ENCODE results near the gene PLEKHB2.
A peak's percentile ranks its signal among the peaks of the same experiment; 100 is the strongest.
"Not testable (repeated sequence)": the region's sequence is repeated elsewhere in the genome, so short reads cannot be mapped to it uniquely, and the experiment has no call there.

Gene PLEKHB2, protein sequence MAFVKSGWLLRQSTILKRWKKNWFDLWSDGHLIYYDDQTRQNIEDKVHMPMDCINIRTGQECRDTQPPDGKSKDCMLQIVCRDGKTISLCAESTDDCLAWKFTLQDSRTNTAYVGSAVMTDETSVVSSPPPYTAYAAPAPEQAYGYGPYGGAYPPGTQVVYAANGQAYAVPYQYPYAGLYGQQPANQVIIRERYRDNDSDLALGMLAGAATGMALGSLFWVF

DNA sequence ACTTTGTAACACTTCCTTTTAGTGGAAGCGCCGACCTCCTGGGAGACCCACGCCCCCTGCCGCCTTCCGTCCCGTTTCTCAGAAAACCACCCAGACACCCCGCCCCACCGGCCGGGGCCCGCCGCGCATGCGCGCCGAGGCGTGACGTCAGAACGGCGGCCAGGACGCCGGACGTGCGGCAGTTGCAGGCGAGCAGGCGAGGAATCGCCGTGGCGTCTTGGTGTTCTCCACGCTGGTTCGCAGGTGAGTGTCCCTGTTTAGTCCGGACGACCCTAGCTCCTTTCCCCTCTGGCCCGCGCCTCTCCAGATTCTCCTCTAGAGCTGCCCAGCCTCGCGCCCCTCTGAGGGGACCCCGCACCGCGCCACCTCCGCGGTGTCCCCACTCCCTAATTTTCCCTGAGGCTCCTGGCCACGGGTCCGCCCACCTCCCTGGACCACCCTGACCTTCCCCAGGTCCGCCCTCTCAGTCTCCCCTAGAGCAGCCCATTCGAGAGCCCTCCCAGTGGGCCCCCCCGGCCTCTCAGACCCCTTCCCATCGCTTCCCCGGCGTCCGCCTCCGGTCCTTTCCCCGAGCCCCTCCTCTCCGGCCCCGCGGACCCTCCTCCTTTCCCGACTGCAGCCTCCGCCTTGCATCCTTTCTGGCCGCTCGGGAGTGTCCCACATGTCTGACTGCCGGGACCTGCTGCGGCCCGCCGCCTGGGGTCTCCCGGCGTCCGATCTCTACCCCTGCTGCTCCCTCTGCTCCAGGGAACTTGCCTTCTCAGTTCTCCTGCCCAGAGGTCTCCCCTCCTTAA, at the start of gene PLEKHB2:
TSS of gene PLEKHB2 (plus strand) at position 181 of the 794 bp plus-strand sequence. CDS start 15,606 bp downstream, outside the sequence.
- H3K4me1 Mint-ChIP-seq (ENCODE audit: low read depth): peaks cover 55% of the 10 kb centered on the region
- H3K27ac Mint-ChIP-seq: peak within 1 kb of the TSS; percentile 97
- peaks cover 25% of the 10 kb centered on the region for H3K36me3 Mint-ChIP-seq (ENCODE audit: low read depth)
- H3K9me3 Mint-ChIP-seq: no peaks in the 10 kb centered on the region
- peak within 1 kb of the TSS; percentile 97 for H3K4me3 Mint-ChIP-seq
- H3K27me3 Mint-ChIP-seq: no peaks in the 10 kb centered on the region

DNA sequence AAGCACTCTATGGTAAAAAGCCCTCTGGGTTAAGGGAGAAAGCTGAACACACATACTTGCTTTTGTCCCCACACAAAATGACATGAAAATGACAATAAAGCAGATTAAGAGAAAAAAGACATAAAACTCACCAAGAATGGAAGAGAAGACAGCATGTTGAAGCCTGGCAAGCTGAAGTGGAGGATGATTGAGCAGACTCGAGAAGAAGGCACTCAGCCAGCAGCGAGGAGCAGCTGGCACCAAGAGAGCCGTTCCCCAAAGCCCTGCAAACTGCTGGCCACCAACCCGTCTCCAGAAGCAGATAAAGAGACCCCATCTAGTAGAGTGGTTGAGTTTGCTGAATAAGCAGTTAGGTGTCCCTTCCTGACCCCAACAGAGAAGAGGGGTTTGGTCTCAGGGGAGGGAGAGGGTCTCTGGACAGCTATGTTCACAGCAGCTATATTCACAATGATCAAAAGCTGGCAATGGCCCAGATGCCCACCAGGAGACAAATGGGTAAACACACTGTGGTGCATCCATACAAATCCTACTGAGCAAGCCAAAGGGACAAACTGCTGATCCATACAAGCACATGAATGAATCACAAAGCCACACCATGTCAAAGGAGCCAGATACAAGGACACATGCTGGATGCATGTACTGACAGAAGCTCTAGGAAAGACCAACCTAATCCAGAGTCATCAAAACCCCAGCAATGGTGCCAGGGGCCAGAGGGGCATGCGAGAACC, 48.8 kb upstream of the PLEKHB2 start:
- H3K27ac Mint-ChIP-seq: no peak overlapping the region
- H3K4me3 Mint-ChIP-seq: no peak overlapping the region
- H3K27me3 Mint-ChIP-seq: no peaks in the 10 kb centered on the region
- H3K9me3 Mint-ChIP-seq: no peaks in the 10 kb centered on the region
- peaks cover 73% of the 10 kb centered on the region for H3K36me3 Mint-ChIP-seq (ENCODE audit: low read depth)
- H3K4me1 Mint-ChIP-seq (ENCODE audit: low read depth): peaks cover 18% of the 10 kb centered on the region

DNA sequence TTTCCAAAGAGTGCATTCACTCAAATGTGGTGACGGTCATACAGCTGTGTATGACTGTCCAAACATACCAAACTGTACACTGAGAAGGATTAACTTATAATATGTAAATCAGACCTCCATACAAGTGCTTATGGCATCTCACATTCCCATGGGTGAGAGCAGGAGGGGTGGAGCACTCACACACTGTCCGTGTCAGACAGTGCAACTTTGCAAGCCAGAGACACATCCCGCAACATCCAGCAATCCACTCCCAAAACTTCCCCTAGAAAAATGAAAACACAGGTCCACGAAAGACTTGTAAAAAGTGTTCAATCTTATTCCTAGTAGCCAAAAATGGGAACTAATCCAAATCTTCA, 48.2 kb upstream of the PLEKHB2 start:
- Mint-ChIP-seq H3K36me3 (ENCODE audit: low read depth) (peaks cover 70% of the 10 kb centered on the region), H3K27ac (no peak overlapping the region)

DNA sequence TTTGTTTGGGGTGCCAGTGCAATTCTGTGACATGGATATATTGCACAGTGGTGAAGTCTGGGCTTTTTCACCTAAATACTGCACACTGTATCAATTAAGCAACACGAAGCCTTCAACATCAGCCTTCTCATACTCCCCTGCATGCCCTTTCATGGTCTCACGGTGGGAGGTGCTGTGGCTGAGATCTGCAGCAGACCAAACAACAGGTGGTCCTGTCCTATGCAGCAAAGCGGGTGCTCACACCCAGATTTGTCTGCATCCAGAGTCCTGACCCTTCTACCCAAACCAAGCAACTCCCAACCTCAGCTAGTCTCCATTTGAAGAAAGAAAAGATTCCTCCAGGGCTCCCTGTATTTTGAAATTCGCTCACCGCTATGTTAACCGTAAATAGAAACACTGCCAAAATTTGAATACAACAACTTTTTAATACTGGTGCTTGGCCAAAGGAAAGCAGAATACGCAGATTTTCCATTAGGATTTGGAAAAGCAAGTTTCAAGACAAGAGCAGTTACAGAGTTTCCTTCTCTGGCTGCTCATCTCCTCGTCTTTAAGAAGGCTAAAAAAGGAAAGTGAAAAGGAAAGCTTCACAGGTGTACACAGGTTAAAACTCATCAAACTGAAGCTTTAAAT, 46.8 kb upstream of the PLEKHB2 start:
- H3K27ac Mint-ChIP-seq: peak overlapping the region; percentile 34
- peaks cover 64% of the 10 kb centered on the region for H3K36me3 Mint-ChIP-seq (ENCODE audit: low read depth)
- no peaks in the 10 kb centered on the region for H3K27me3 Mint-ChIP-seq
- H3K9me3 Mint-ChIP-seq: no peaks in the 10 kb centered on the region
- H3K4me3 Mint-ChIP-seq: no peak overlapping the region
- H3K4me1 Mint-ChIP-seq (ENCODE audit: low read depth): peaks cover 28% of the 10 kb centered on the region

More for the DNA sequence above, 48.2 kb upstream of the PLEKHB2 start:
- Mint-ChIP-seq H3K9me3 (no peaks in the 10 kb centered on the region), H3K27me3 (no peaks in the 10 kb centered on the region), H3K4me1 (ENCODE audit: low read depth) (peaks cover 20% of the 10 kb centered on the region), H3K4me3 (no peak overlapping the region)

DNA sequence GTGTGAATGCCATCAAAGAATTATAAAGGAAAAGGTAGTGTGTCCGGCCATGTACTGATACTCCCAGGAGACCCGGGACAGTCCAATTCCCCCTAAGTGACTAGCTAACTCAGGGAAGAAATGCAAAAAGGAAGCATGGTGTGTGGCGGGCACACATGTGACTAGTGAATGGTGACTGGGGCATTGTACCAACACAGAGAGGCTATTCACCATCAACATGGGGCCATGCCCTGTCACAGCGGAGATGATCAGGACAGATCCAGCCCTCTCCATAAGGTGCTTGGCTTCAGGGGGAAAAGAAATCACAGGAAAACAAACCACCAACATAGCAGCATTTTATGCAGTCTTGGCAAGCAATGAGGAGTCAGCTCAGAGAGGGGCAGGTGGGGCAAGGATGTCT, 46.2 kb upstream of the PLEKHB2 start:
- Mint-ChIP-seq H3K4me3 (no peak overlapping the region), H3K27me3 (no peaks in the 10 kb centered on the region), H3K36me3 (ENCODE audit: low read depth) (peaks cover 68% of the 10 kb centered on the region), H3K9me3 (no peaks in the 10 kb centered on the region), H3K4me1 (ENCODE audit: low read depth) (peaks cover 28% of the 10 kb centered on the region), H3K27ac (no peak overlapping the region)

DNA sequence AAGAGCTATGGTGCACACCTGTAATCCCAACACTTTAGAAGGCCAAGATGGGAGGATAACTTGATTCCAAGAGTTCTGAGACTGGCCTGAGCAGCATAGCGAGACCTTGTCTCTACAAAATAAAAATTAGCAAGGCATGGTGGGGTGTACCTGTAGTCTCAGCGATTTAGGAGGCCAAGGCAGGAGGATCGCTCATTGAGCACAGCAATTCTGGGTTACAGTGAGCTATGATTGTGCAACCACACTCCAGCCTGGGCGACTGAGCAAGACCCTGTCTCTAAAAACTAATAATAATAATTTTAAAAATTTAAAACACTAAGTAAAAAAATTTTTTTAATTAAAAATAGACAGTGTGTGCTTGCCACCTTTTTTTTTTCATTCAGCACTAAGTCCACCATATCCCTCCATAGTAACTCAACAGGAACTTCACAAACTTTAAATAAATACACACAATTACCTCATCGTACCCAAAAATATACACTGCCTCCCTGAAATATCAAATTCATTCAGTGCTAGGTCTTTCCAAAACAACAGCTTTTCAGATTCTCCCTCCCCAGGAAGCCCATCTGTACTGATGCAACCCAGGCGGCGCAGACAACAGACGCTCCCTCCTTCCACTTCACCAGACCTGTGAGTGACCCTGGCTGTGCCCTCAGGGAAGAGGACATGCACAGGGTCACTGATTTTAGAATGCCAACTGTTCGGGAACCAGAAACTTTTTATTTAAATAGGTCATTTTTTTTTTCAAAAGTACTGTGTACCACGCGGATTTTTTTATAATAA, 41.4 kb upstream of the PLEKHB2 start:
- H3K9me3 Mint-ChIP-seq: no peaks in the 10 kb centered on the region
- no peak overlapping the region for H3K4me3 Mint-ChIP-seq
- H3K4me1 Mint-ChIP-seq (ENCODE audit: low read depth): peaks cover 31% of the 10 kb centered on the region
- no peaks in the 10 kb centered on the region for H3K27me3 Mint-ChIP-seq
- peak overlapping the region; percentile 23 for H3K27ac Mint-ChIP-seq
- peaks cover 67% of the 10 kb centered on the region for H3K36me3 Mint-ChIP-seq (ENCODE audit: low read depth)

DNA sequence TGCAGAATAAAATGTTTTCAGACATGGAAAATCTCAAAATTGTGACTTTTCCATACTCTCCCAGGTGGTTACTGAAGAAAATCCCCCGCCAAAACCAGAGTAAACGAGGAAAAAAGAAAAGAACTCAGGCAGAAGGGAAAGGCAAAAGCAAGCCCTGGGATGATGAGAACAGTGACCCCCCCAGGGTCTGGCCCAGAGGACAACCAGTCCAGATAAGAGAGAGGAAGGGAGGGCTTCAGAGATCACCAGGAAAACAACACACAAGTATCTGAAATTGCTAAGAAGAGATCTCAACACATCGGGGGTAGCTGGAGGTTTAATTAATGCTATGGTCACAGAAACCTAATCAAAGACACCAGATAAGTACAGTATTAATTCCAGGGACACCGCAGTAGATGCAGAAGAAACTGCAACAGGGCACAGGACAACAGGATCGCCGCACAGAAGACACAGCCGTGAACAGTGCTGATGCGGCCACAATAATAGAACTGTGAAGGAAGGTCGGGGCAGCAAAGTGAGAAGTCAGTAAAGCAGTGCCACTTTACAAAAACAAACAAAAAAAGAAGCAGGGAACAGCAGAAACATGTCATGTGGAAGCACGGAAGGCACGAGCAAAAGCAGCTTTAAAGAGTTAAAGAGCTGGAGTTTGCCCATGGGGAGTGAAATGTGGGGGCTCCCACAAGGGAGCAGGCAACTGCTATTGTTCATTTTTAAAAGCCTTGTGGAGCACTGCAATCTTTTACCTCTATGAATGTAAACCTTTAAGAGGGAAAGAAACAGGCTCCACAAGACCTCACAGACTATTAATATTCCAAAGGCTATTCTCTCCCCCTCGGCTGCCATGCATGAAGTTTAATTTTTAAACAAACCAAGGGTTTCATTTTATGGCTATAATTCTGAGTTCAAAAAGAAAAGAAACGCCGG, 40.3 kb upstream of the PLEKHB2 start:
- H3K27me3 Mint-ChIP-seq: no peaks in the 10 kb centered on the region
- H3K36me3 Mint-ChIP-seq (ENCODE audit: low read depth): peaks cover 65% of the 10 kb centered on the region
- no peak overlapping the region for H3K4me3 Mint-ChIP-seq
- no peak overlapping the region for H3K27ac Mint-ChIP-seq
- H3K4me1 Mint-ChIP-seq (ENCODE audit: low read depth): peaks cover 31% of the 10 kb centered on the region
- H3K9me3 Mint-ChIP-seq: no peaks in the 10 kb centered on the region

DNA sequence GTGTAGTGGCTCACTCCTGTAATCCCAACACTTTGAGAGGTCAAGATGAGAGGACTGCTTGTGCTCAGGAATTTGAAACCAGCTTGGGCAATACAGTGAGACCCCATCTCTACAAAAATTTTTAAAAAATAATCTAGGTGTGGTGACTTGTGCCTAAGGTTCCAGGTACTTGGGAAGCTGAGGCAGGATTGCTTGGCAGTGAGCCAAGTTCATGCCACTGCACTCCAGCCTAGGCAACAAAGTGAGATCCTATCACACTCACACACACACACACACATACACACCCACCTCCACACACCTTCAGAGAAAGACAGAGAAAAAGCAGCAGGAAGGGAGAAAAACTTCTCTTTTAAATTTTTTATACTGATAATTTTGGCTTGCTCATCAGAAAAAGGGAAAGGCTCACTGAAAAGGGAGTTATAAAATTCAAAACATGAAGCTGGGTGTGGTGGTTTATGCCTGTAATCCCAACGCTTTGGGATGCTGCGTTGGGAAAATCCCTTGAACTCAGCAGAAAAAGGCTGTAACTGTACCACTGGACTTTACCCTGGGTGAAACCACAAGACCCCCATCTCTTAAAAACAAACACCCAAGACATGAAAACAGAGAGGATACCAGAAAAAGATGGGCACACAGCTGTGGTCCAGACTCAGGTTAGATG, 37.5 kb upstream of the PLEKHB2 start:
- Mint-ChIP-seq H3K9me3 (no peaks in the 10 kb centered on the region), H3K36me3 (ENCODE audit: low read depth) (peaks cover 72% of the 10 kb centered on the region), H3K4me1 (ENCODE audit: low read depth) (peaks cover 19% of the 10 kb centered on the region), H3K27me3 (no peaks in the 10 kb centered on the region), H3K4me3 (no peak overlapping the region), H3K27ac (no peak overlapping the region)

DNA sequence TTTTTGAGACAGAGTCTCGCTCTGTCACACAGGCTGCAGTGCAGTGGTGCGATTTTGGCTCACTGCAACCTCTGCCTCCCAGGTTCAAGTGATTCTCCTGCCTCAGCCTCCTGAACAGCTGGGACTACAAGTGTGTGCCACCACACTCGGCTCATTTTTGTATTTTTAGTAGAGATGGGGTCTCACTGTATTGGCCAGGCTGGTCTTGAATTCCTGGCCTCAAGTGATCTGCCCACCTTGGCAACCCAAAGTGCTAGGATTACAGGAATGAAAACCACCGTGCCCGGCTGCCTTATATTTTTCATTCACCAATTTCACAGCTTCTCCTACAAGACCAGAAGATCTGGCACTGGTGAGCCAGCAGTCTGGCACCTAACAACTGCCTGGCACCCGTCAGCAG, 37.0 kb upstream of the PLEKHB2 start:
- not testable (repeated sequence) for H3K4me3 Mint-ChIP-seq, H3K9me3 Mint-ChIP-seq, H3K27me3 Mint-ChIP-seq, H3K27ac Mint-ChIP-seq
- Mint-ChIP-seq H3K4me1 (ENCODE audit: low read depth) (peaks cover 17% of the 10 kb centered on the region), H3K36me3 (ENCODE audit: low read depth) (peaks cover 69% of the 10 kb centered on the region)

DNA sequence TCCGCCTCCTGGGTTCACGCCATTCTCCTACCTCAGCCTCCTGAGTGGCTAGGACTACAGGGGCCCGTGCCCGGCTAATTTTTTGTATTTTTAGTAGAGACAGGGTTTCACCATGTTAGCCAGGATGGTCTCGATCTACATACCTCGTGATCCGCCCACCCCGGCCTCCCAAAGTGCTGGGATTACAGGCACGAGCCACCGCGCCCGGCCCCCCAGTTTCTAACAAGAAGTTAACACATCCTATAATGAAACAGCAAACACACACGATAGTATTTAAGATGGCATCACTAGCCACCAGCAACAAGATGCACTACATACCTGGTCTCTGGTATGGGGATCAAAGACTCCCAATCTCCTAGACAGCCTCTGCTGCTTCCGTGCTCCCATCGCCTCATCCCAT, 29.6 kb upstream of the PLEKHB2 start:
- H3K36me3 Mint-ChIP-seq (ENCODE audit: low read depth): peaks cover 78% of the 10 kb centered on the region
- H3K27me3 Mint-ChIP-seq, H3K4me3 Mint-ChIP-seq, H3K9me3 Mint-ChIP-seq: not testable (repeated sequence)
- peaks cover 22% of the 10 kb centered on the region for H3K4me1 Mint-ChIP-seq (ENCODE audit: low read depth)
- H3K27ac Mint-ChIP-seq: peak overlapping the region; percentile 66

DNA sequence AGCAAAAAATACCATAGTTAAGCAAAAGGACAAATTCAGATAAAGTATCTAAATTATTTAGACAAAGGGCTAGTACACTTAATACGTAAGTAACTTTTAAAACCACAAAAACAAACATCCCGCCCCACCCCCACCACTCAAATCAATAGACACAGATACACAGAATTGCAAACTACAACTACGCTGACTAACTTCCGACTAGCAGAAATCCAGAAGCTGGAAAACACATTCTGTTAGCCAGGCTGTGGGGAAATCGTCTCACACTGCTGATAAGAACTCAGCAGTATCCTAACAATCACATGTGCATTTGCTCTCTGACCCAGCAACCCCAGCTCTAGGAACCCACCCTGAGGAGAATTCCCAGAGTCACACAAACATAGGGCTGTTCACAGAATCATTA, 28.4 kb upstream of the PLEKHB2 start:
- Mint-ChIP-seq H3K36me3 (ENCODE audit: low read depth) (peaks cover 77% of the 10 kb centered on the region), H3K27me3 (no peaks in the 10 kb centered on the region), H3K27ac (no peak overlapping the region), H3K4me3 (no peak overlapping the region), H3K4me1 (ENCODE audit: low read depth) (peaks cover 27% of the 10 kb centered on the region), H3K9me3 (no peaks in the 10 kb centered on the region)

DNA sequence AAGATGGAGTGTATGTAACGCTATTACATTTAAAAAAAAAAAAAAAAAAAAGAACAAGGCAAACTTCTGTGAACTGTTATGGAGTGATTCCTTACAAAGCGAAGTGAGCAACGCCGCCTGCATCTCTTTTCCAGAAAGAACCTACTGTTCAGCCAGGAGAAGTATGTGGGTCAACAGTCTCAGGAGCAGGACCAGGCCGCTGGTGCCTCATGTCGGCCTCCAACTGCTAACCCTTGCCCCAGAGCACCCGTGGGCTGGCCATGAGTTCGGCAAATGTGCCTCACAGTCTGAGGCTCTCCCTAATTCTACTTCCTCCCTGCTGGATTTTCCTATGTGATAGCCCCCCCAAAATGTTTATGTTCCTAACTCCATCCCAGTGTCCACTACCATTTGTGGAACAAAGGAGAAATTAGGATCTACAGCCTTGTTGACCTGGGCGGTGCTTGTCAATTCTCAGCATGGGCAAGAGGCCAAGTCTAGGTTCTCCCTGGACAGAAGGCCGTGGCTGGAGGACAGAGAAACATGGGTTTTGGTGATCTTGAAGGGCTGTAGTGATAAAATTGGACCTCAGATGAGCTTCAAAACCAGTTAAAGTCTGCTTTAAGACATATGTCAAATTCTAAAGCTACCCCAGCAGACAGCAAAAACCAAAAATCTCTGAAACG, 27.8 kb upstream of the PLEKHB2 start:
- peaks cover 79% of the 10 kb centered on the region for H3K36me3 Mint-ChIP-seq (ENCODE audit: low read depth)
- peaks cover 27% of the 10 kb centered on the region for H3K4me1 Mint-ChIP-seq (ENCODE audit: low read depth)
- H3K27me3 Mint-ChIP-seq: no peaks in the 10 kb centered on the region
- no peak overlapping the region for H3K4me3 Mint-ChIP-seq
- H3K27ac Mint-ChIP-seq: no peak overlapping the region
- H3K9me3 Mint-ChIP-seq: no peaks in the 10 kb centered on the region

DNA sequence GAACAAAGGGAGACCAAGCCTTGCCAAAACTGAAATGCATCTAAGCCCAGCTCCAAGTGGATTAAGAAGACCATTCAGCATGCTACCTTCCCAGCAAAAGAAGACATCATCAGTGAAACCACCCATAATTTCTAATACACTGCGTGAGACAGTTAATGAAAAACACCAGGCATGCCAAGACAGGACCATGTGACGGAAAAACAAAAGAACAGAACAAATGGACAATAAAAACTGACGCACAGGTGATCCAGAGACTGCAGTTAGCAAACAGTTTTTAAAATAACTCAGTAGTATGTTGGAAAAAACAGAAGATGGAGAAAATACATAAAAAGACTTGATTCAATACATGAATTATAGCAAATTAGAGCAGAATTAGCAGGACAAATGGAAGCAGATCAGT, 27.2 kb upstream of the PLEKHB2 start:
- Mint-ChIP-seq H3K36me3 (ENCODE audit: low read depth) (peaks cover 84% of the 10 kb centered on the region), H3K4me1 (ENCODE audit: low read depth) (peaks cover 31% of the 10 kb centered on the region), H3K27ac (peak overlapping the region; percentile 16)

More for the DNA sequence above, 27.2 kb upstream of the PLEKHB2 start:
- Mint-ChIP-seq H3K4me3 (no peak overlapping the region), H3K9me3 (no peaks in the 10 kb centered on the region), H3K27me3 (no peaks in the 10 kb centered on the region)
